Spleen (tissue), 13 donors: Measurements from ENCODE around the gene ANKRD1. TPM values are rescaled to one million over a fixed set of nuclear protein-coding genes. Genes with fewer than 3 reads are reported as not detected.

Source experiments
- DNase-seq: peaks from one replicate; pipeline ENCODE4 v3.0.0-alpha.2; 2020
- H3K27ac ChIP-seq, 8 donors: fragments of 200-600 bp; sonication (generic) in 7 of 8; 1 replicate in 4 of 8; 2 replicates in 4 of 8; pipeline versions ENCODE4 v1.5.0 to v1.8.0; 2016 to 2021; ENCODE audit warnings: inconsistent platforms in 4 of 8, mild to moderate bottlenecking in 4 of 8, moderate library complexity in 1 of 8
- H3K27me3 ChIP-seq, 7 donors: fragments of 200-600 bp; sonication (generic) in 6 of 7; replicated peaks in 1 of 7; 1 replicate in 4 of 7; 2 replicates in 3 of 7; pipeline versions ENCODE4 v1.5.0 to v1.8.0; 2016 to 2021; ENCODE audit warnings: inconsistent platforms in 3 of 7, mild to moderate bottlenecking in 1 of 7
- H3K36me3 ChIP-seq, 6 donors: fragments of 200-600 bp; sonication (generic) in 5 of 6; 1 replicate in 4 of 6; 2 replicates in 2 of 6; pipeline versions ENCODE4 v1.5.0 to v1.8.0; 2016 to 2021; ENCODE audit warnings: inconsistent platforms in 2 of 6
- H3K4me1 ChIP-seq, 6 donors: fragments of 200-600 bp; sonication (generic) in 5 of 6; 1 replicate in 3 of 6; 2 replicates in 3 of 6; pipeline versions ENCODE4 v1.5.0 to v1.8.0; 2016 to 2021; ENCODE audit warnings: inconsistent platforms in 3 of 6
- H3K4me3 ChIP-seq, 8 donors: fragments of 200-600 bp; sonication (generic) in 7 of 8; 1 replicate in 4 of 8; 2 replicates in 4 of 8; pipeline versions ENCODE4 v1.5.0 to v1.8.0; 2016 to 2021; ENCODE audit warnings: inconsistent platforms in 4 of 8, mild to moderate bottlenecking in 4 of 8, moderate library complexity in 2 of 8
- H3K9me3 ChIP-seq, 8 donors: fragments of 200-600 bp; sonication (generic) in 7 of 8; 1 replicate in 4 of 8; 2 replicates in 4 of 8; pipeline versions ENCODE4 v1.5.0 to v1.8.0; 2016 to 2021; ENCODE audit warnings: inconsistent platforms in 4 of 8
- POLR2A ChIP-seq, 3 donors: fragments of 450-650 bp; IDR thresholded peaks; one replicate each; pipeline ENCODE4 v1.5.1; 2017; ENCODE audit warnings: antibody characterized with exemption in 3 of 3, mild to moderate bottlenecking in 1 of 3
- POLR2AphosphoS5 ChIP-seq, 3 donors: sonication (generic); formaldehyde crosslinking; IDR thresholded peaks; one replicate each; pipeline ENCODE4 v1.5.1; 2017; ENCODE audit warnings: antibody characterized with exemption in 3 of 3
- WGBS, 5 donors: extraction: QIAGEN DNeasy Blood & Tissue Kit in 3 of 5; methylation state at CpG; one replicate each; pipeline versions ENCODE4 v1.1.5 to v1.1.7; 2013 to 2018; 5-methylcytosine and 5-hydroxymethylcytosine counted together
- intact Hi-C: fragments of 100-400 bp; cut with DNase I; formaldehyde crosslinking; loops from one replicate; pipeline ENCODE4 v1.15.0; 2023; ENCODE audit warnings: low total_unique reads
- long read RNA-seq, 2 donors: transcript quantifications; one replicate each; lab custom pipeline, GENCODE V29; 2026
- polyA plus RNA-seq, 3 donors: library from polyadenylated mRNA; stranded (reverse); fragments of 200-250 nt; gene quantifications; one replicate each; pipeline ENCODE4 v1.2.1, GENCODE V29; 2013
- total RNA-seq, 7 donors: library from RNA; depleted of rRNA in 3 of 7; stranded (reverse); fragments of >200 nt in 3 of 7; fragmentation: NEBNext Ultra II Directional in 4 of 7; extraction: Animal tissue kit (Norgen Biotek cat#: 25700) in 4 of 7; gene quantifications; one replicate each; pipeline versions ENCODE4 v1.1.0 to v1.2.1, GENCODE V29; 2016 to 2021
- TF ChIP-seq, protein P1 (sequence below), 11 experiments: fragments of 200-600 bp in 7 of 11; fragments of 450-650 bp in 4 of 11; sonication (generic) in 4 of 11; IDR thresholded peaks in 8 of 11; conservative IDR thresholded peaks in 3 of 11; 1 replicate in 7 of 11; 2 replicates in 4 of 11; pipeline versions ENCODE4 v1.4.0 to v1.8.0; 2016 to 2021; ENCODE audit warnings: antibody characterized with exemption in 11 of 11, inconsistent platforms in 4 of 11, mild to moderate bottlenecking in 1 of 11
- donor health status: healthy with polysubstance abuse.
- donor health status: DM: no; HTN: no; CAD: no; lungs with moderate emphysema.
- donor health status: DM: no; HTN: no; CAD: no.
- donor health status: Bipolar disorder and iron deficiency.
- donor health status: healthy.
- donor health status: DM: no; HTN: no; CAD: no.
- donor health status: DM: yes; HTN: yes; CAD: no.

Gene ANKRD1
- under 1 TPM in 3 of 7 donors, not detected in 4; 0.13 to 0.83 (median 0.32) TPM for total RNA-seq
- polyA plus RNA-seq: 1 to 10 TPM in 2 of 3 donors, under 1 TPM in 1; 0.83 to 1.6 (median 1.2) TPM
- long read RNA-seq, donor 1: 0 reads
- long read RNA-seq, donor 2: 0 reads

DNA sequence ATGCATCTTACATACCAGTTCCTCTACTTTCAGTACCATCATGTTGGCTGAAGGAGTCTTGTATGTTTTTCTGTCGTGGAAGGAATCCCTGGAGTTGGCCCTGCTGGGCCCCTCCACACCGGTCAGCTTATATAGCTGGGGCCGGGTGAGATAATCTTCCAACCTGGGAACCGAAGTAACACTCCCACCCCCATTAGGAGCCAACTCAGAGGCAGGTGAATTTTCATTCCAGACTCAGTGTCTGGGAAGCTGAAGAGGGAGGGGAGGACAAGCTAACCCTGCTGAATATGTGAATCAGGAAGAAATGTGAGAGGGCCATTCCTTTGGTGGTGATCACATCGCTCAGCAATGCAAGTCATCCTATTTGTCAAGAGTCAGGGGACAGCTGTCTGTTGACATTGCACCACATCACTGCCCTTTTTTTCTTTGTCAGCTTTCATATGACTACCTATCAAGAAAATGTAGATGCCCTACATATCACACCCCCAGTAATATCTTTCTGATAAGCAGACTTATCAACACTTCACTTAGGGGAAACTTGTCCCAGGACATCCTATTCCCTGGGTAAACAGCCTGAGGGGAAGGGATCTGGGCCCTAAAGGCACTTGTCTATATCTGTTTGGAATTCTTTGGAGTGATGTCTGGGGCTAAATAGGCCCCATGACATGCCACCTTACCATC lies at the start of gene ANKRD1:
Gene ANKRD1 (minus strand): TSS at position 102 of the 681 bp plus-strand sequence. CDS start 60 bp downstream, at position 42.
- no peaks in the 10 kb centered on the region for H3K4me1 ChIP-seq
- H3K4me3 ChIP-seq: no peak within 1 kb of the TSS
- no peaks in the 10 kb centered on the region for H3K36me3 ChIP-seq
- H3K9me3 ChIP-seq: no peaks in the 10 kb centered on the region
- TF ChIP-seq POLR2A (IDR thresholded peaks at IDR 0.05) (no peak), POLR2AphosphoS5 (IDR thresholded peaks at IDR 0.05) (no peak)
- TF ChIP-seq, protein P1, sequence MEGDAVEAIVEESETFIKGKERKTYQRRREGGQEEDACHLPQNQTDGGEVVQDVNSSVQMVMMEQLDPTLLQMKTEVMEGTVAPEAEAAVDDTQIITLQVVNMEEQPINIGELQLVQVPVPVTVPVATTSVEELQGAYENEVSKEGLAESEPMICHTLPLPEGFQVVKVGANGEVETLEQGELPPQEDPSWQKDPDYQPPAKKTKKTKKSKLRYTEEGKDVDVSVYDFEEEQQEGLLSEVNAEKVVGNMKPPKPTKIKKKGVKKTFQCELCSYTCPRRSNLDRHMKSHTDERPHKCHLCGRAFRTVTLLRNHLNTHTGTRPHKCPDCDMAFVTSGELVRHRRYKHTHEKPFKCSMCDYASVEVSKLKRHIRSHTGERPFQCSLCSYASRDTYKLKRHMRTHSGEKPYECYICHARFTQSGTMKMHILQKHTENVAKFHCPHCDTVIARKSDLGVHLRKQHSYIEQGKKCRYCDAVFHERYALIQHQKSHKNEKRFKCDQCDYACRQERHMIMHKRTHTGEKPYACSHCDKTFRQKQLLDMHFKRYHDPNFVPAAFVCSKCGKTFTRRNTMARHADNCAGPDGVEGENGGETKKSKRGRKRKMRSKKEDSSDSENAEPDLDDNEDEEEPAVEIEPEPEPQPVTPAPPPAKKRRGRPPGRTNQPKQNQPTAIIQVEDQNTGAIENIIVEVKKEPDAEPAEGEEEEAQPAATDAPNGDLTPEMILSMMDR (IDR thresholded peaks at IDR 0.05 in 8 of 11, conservative IDR thresholded peaks at IDR 0.05 in 3 of 11): no peak
- intact Hi-C loops: no loop called here
- DNase-seq: no peak
- no peaks in the 10 kb centered on the region for H3K27me3 ChIP-seq
- WGBS, 5 donors: 69 to 84% (median 74%) methylated on average over 5 of the region's 5 CpGs
- no peak within 1 kb of the TSS for H3K27ac ChIP-seq

DNA sequence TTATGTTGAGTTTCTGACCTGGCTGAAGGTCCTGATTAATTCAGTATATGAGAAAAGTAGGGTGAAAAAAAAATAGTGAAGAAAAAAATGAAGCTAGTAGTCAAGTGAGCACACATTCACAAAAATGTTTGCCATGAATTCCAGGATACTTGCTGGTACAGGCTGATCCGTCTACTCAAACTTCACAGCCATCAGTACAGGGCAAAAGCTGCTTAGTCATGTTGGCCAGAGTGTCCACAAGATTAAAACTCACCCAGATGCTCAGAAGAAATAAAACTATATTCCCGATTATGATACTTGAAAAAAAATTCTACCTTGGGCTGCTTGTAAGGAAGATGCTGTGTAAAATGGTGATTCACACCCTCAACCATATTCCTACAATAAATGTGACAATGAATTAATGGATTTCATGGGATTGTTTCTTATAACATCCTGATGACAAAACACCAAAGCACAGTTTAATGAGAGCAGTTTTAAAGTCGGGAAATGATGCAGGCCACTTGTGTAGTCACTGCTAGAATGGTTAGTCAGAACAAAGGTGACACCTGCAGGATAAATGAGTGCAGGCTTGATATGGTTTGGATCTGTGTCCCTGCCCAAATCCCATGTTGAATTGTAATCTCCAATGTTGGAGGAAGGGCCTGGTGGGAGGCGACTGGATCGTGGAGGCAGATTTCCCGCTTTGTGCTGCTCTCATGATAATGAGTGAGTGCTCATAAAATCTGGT lies 49.2 kb upstream of the ANKRD1 start:
- H3K4me3 ChIP-seq: no peak overlapping the region
- intact Hi-C loops: no loop called here
- H3K27ac ChIP-seq: no peak overlapping the region
- no peaks in the 10 kb centered on the region for H3K36me3 ChIP-seq
- WGBS, 5 donors: 84 to 94% (median 89%) methylated on average over 6 of the region's 6 CpGs
- TF ChIP-seq, protein P1 (IDR thresholded peaks at IDR 0.05 in 8 of 11, conservative IDR thresholded peaks at IDR 0.05 in 3 of 11): no peak
- TF ChIP-seq POLR2A (IDR thresholded peaks at IDR 0.05): no peak
- TF ChIP-seq POLR2AphosphoS5 (IDR thresholded peaks at IDR 0.05): no peak
- no peak for DNase-seq
- no peaks in the 10 kb centered on the region for H3K27me3 ChIP-seq
- peaks cover 0 to 9% (median 3%) of the 10 kb centered on the region in 6 donors for H3K4me1 ChIP-seq
- peaks cover 0 to 6% (median 1%) of the 10 kb centered on the region in 8 donors for H3K9me3 ChIP-seq

DNA sequence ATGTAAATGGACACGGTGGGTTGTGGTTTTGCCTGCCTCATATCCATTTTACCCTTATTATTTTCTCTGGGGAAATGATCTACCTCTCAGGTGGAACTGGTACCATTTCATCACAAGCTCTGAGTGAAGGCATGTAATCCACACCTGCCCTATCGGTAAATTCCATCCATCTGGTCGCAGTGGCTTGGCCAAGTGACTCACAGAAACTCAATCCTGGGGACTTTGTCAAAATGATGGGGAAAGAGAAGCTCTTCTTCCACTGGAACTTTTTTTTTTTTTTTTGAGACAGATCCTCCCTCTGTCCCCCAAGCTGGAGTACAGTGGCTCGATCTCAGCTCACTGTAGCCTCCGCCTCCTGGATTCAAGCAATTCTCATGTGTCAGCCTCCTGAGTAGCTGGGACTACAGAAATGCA lies 48.2 kb upstream of the ANKRD1 start:
- Histone ChIP-seq H3K27me3 (no peaks in the 10 kb centered on the region), H3K36me3 (no peaks in the 10 kb centered on the region), H3K4me1 (peaks cover 0 to 19% (median 6%) of the 10 kb centered on the region in 6 donors), H3K9me3 (no peaks in the 10 kb centered on the region), H3K27ac (no peak overlapping the region), H3K4me3 (no peak overlapping the region)
- WGBS, 5 donors: 64 to 91% (median 88%) methylated on average over 5 of the region's 5 CpGs
- TF ChIP-seq POLR2AphosphoS5 (IDR thresholded peaks at IDR 0.05) (no peak), POLR2A (IDR thresholded peaks at IDR 0.05) (no peak)
- TF ChIP-seq, protein P1 (IDR thresholded peaks at IDR 0.05 in 8 of 11, conservative IDR thresholded peaks at IDR 0.05 in 3 of 11): no peak
- intact Hi-C loops: no loop called here
- DNase-seq: no peak
